H9 (cell line): ENCODE data around the gene CHRNA4. TPM values are rescaled to one million over a fixed set of nuclear protein-coding genes. Genes with fewer than 3 reads are reported as not detected.

Source experiments
- DNase-seq: peaks from one replicate; pipeline ENCODE4 v3.0.0-alpha.2; 2017
- H2AFZ ChIP-seq: one replicate; pipeline ENCODE4 v1.6.1; 2013; ENCODE audit warnings: mild to moderate bottlenecking, low read length, control low read depth, moderate library complexity
- H2AK5ac ChIP-seq: 2 replicates; pipeline ENCODE4 v1.6.1; 2013; ENCODE audit warnings: low read length, control low read depth, mixed read lengths; ENCODE audit not compliant: insufficient read length
- H2BK120ac ChIP-seq: one replicate; pipeline ENCODE4 v1.6.1; 2013; ENCODE audit warnings: low read depth, mild to moderate bottlenecking, low read length, control low read depth, inconsistent platforms; ENCODE audit not compliant: poor library complexity, severe bottlenecking
- H2BK12ac ChIP-seq: 2 replicates; pipeline ENCODE4 v1.6.1; 2013; ENCODE audit warnings: low read length, control low read depth, mixed read lengths, low read depth; ENCODE audit not compliant: insufficient read length
- H2BK15ac ChIP-seq: 2 replicates; pipeline ENCODE4 v1.6.1; 2013; ENCODE audit warnings: low read depth, low read length, control low read depth
- H2BK20ac ChIP-seq: one replicate; pipeline ENCODE4 v1.6.1; 2013; ENCODE audit warnings: low read depth, mild to moderate bottlenecking, low read length, control low read depth, inconsistent platforms; ENCODE audit not compliant: poor library complexity, severe bottlenecking
- H2BK5ac ChIP-seq: 2 replicates; pipeline ENCODE4 v1.6.1; 2013; ENCODE audit warnings: low read length, control low read depth, mixed read lengths; ENCODE audit not compliant: insufficient read length
- H3K14ac ChIP-seq: 2 replicates; pipeline ENCODE4 v1.6.1; 2013; ENCODE audit warnings: low read length, control low read depth; ENCODE audit not compliant: insufficient read depth
- H3K18ac ChIP-seq: 2 replicates; pipeline ENCODE4 v1.6.1; 2013; ENCODE audit warnings: low read depth, mild to moderate bottlenecking, mixed read lengths, low read length, control low read depth; ENCODE audit not compliant: insufficient read length
- H3K23ac ChIP-seq: 2 replicates; pipeline ENCODE4 v1.6.1; 2013; ENCODE audit warnings: low read length, control low read depth, mixed read lengths, low read depth; ENCODE audit not compliant: insufficient read length
- H3K23me2 ChIP-seq: 2 replicates; pipeline ENCODE4 v1.6.1; 2013; ENCODE audit warnings: low read depth, mild to moderate bottlenecking, mixed read lengths, low read length, control low read depth; ENCODE audit not compliant: insufficient read length, poor library complexity, severe bottlenecking
- H3K27ac ChIP-seq: 2 replicates; pipeline ENCODE4 v1.5.1; 2013; ENCODE audit warnings: low read length, control low read depth, mixed read lengths, low read depth; ENCODE audit not compliant: insufficient read length
- H3K27me3 ChIP-seq: 2 replicates; pipeline ENCODE4 v1.6.1; 2013; ENCODE audit warnings: low read length, control low read depth, inconsistent platforms; ENCODE audit not compliant: insufficient read depth
- H3K4ac ChIP-seq: 2 replicates; pipeline ENCODE4 v1.6.1; 2013; ENCODE audit warnings: low read depth, mild to moderate bottlenecking, control low read depth, inconsistent platforms, low read length, moderate library complexity
- H3K4me1 ChIP-seq: 2 replicates; pipeline ENCODE4 v1.6.1; 2013; ENCODE audit warnings: low read length, control low read depth, inconsistent platforms; ENCODE audit not compliant: insufficient read depth
- H3K4me2 ChIP-seq: 2 replicates; pipeline ENCODE4 v1.6.1; 2013; ENCODE audit warnings: low read length, control low read depth, mixed read lengths; ENCODE audit not compliant: insufficient read length, insufficient read depth
- H3K56ac ChIP-seq: 2 replicates; pipeline ENCODE4 v1.6.1; 2013; ENCODE audit warnings: low read depth, mild to moderate bottlenecking, mixed read lengths, low read length, control low read depth; ENCODE audit not compliant: insufficient read length
- H3K79me1 ChIP-seq: 2 replicates; pipeline ENCODE4 v1.6.1; 2013; ENCODE audit warnings: low read depth, mild to moderate bottlenecking, moderate library complexity, low read length, control low read depth, inconsistent platforms; ENCODE audit not compliant: insufficient read depth, poor library complexity, severe bottlenecking
- H3K79me2 ChIP-seq: 2 replicates; pipeline ENCODE4 v1.6.1; 2013; ENCODE audit warnings: low read length, control low read depth, inconsistent platforms; ENCODE audit not compliant: insufficient read depth
- H3K9ac ChIP-seq: 2 replicates; pipeline ENCODE4 v1.6.1; 2013; ENCODE audit warnings: low read length, control low read depth, mixed read lengths; ENCODE audit not compliant: insufficient read length; ENCODE audit errors: extremely low read depth
- H3K9me3 ChIP-seq: one replicate; pipeline ENCODE4 v1.6.1; 2013; ENCODE audit warnings: low read depth, low read length, inconsistent platforms; ENCODE audit not compliant: control insufficient read depth
- H3T11ph ChIP-seq: one replicate; pipeline ENCODE4 v1.6.1; 2013; ENCODE audit warnings: mild to moderate bottlenecking, low read length, control low read depth, inconsistent platforms
- H4K20me1 ChIP-seq: one replicate; pipeline ENCODE4 v1.6.1; 2013; ENCODE audit not compliant: control insufficient read depth, insufficient read length, insufficient read depth
- H4K5ac ChIP-seq: 2 replicates; pipeline ENCODE4 v1.6.1; 2013; ENCODE audit warnings: low read depth, mild to moderate bottlenecking, mixed read lengths, low read length, control low read depth; ENCODE audit not compliant: insufficient read length
- H4K8ac ChIP-seq: replicated peaks from 2 replicates; pipeline ENCODE4 v1.6.1; 2013; ENCODE audit warnings: low read length, control low read depth, mixed read lengths, low read depth; ENCODE audit not compliant: insufficient read length
- H4K91ac ChIP-seq: 2 replicates; pipeline ENCODE4 v1.6.1; 2013; ENCODE audit warnings: low read depth, mild to moderate bottlenecking, moderate library complexity, mixed read lengths, low read length, control low read depth; ENCODE audit not compliant: insufficient read length
- H3K27ac Mint-ChIP-seq, 3 experiments: 2 replicates in 2 of 3; 3 replicates in 1 of 3; pipeline ENCODE4 v1.8.0; 2020 to 2021; ENCODE audit warnings: mixed read lengths in 3 of 3, mild to moderate bottlenecking in 1 of 3, moderate library complexity in 1 of 3
- H3K27me3 Mint-ChIP-seq: 2 replicates; pipeline ENCODE4 v1.8.0; 2021; ENCODE audit warnings: low read depth, mild to moderate bottlenecking, moderate library complexity, mixed read lengths
- H3K36me3 Mint-ChIP-seq, 3 experiments: 2 replicates in 2 of 3; 3 replicates in 1 of 3; pipeline ENCODE4 v1.8.0; 2020 to 2021; ENCODE audit warnings: low read depth in 3 of 3, mixed read lengths in 3 of 3; ENCODE audit not compliant: insufficient read depth in 1 of 3
- H3K4me1 Mint-ChIP-seq, 2 experiments: 2 replicates each; pipeline ENCODE4 v1.8.0; 2020; ENCODE audit warnings: mixed read lengths in 2 of 2
- H3K4me3 Mint-ChIP-seq, 2 experiments: 2 replicates in 1 of 2; 3 replicates in 1 of 2; pipeline ENCODE4 v1.8.0; 2020 to 2021; ENCODE audit warnings: mild to moderate bottlenecking in 2 of 2, mixed read lengths in 2 of 2, moderate library complexity in 1 of 2
- H3K9me3 Mint-ChIP-seq, 2 experiments: 2 replicates in 1 of 2; 3 replicates in 1 of 2; pipeline ENCODE4 v1.8.0; 2020; ENCODE audit warnings: mild to moderate bottlenecking in 2 of 2, mixed read lengths in 2 of 2, moderate library complexity in 1 of 2
- WGBS: extraction: QIAGEN DNeasy Blood & Tissue Kit; methylation state at CpG from one replicate; pipeline ENCODE4 v1.1.7; 2013; ENCODE audit warnings: missing lambda C conversion rate, low lambda C conversion rate, mixed read lengths; ENCODE audit not compliant: insufficient read length; ENCODE audit errors: extremely low coverage; 5-methylcytosine and 5-hydroxymethylcytosine counted together
- total RNA-seq: library from RNA; stranded (reverse); gene quantifications from 2 replicates; pipeline ENCODE4 v1.2.1, GENCODE V29; 2021
- TF ChIP-seq, protein P1 (sequence below): fragments of 200-600 bp; sonication (generic); conservative IDR thresholded peaks from 3 replicates; pipeline ENCODE4 v1.8.0; 2021; ENCODE audit warnings: antibody characterized with exemption, mild to moderate bottlenecking

The CHRNA4 gene
- total RNA-seq, 1 experiment from 2014 or later, result 2.5 TPM

DNA sequence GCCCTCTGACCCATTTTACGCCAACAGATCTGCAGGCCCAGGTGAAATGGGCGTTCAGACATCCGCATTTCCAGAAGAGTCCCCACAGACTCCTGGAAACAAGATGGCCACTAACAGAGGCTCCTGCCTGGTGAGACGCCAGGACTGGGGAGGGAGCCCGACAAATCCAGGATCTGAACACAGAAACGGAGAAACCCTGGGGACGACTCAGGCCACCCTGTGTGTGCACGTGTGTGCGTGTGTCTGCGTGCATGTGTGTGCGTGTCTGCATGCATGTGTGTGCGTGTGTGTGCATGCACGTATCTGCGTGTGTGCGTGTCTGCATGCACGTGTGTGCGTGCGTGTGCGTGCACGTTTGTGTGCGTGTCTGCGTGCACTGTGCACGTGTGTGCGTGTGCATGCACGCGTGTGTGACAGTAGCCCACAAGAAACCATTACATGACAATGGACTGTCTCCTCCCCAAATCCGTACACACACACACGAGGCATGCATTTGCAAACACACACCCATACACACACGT is 24.9 kb downstream of the CHRNA4 start:
- no peak overlapping the region for H3T11ph ChIP-seq
- H3K36me3 Mint-ChIP-seq, result peaks cover 0 to 9% (median 8%) of the 10 kb centered on the region in 3 experiments; a peak in 5 of 7 replicates
- no peak overlapping the region for H3K56ac ChIP-seq
- peaks cover 52% of the 10 kb centered on the region for H3K27me3 Mint-ChIP-seq
- H3K9me3 Mint-ChIP-seq, result peaks cover 6 to 19% of the 10 kb centered on the region in 2 experiments
- no peak overlapping the region for H2AFZ ChIP-seq
- no peak overlapping the region for H3K4me3 Mint-ChIP-seq
- no peak for DNase-seq
- TF ChIP-seq, protein P1, sequence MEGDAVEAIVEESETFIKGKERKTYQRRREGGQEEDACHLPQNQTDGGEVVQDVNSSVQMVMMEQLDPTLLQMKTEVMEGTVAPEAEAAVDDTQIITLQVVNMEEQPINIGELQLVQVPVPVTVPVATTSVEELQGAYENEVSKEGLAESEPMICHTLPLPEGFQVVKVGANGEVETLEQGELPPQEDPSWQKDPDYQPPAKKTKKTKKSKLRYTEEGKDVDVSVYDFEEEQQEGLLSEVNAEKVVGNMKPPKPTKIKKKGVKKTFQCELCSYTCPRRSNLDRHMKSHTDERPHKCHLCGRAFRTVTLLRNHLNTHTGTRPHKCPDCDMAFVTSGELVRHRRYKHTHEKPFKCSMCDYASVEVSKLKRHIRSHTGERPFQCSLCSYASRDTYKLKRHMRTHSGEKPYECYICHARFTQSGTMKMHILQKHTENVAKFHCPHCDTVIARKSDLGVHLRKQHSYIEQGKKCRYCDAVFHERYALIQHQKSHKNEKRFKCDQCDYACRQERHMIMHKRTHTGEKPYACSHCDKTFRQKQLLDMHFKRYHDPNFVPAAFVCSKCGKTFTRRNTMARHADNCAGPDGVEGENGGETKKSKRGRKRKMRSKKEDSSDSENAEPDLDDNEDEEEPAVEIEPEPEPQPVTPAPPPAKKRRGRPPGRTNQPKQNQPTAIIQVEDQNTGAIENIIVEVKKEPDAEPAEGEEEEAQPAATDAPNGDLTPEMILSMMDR, result no peak
- H2AK5ac ChIP-seq, result no peak overlapping the region
- H3K9me3 ChIP-seq, result no peaks in the 10 kb centered on the region
- H3K27ac ChIP-seq, result no peak overlapping the region
- no peak overlapping the region for H4K5ac ChIP-seq
- no peak overlapping the region for H2BK120ac ChIP-seq
- no peaks in the 10 kb centered on the region for H3K79me1 ChIP-seq
- H3K23ac ChIP-seq, result peak overlapping the region; percentile 98
- no peak overlapping the region for H3K18ac ChIP-seq
- H2BK5ac ChIP-seq, result no peak overlapping the region
- no CpG with 5 or more reads among the region's 29 CpGs for WGBS
- no peak overlapping the region for H2BK20ac ChIP-seq
- no peak overlapping the region for H2BK15ac ChIP-seq
- no peaks in the 10 kb centered on the region for H3K23me2 ChIP-seq
- H3K79me2 ChIP-seq, result no peaks in the 10 kb centered on the region; the same call in 1 of the 2 replicates
- no peak overlapping the region for H4K8ac ChIP-seq
- H3K4ac ChIP-seq, result no peak overlapping the region
- H3K9ac ChIP-seq, result no peak overlapping the region
- no peaks in the 10 kb centered on the region for H4K20me1 ChIP-seq
- no peak overlapping the region for H2BK12ac ChIP-seq
- no peak overlapping the region for H3K14ac ChIP-seq
- no peaks in the 10 kb centered on the region for H3K4me1 ChIP-seq
- H4K91ac ChIP-seq, result no peak overlapping the region
- no peak overlapping the region for H3K27ac Mint-ChIP-seq
- H3K4me1 Mint-ChIP-seq, result 0 out of 4 replicates have a peak, but pooled peaks cover 0 to 3% of the 10 kb centered on the region in 2 experiments
- H3K27me3 ChIP-seq, result no peaks in the 10 kb centered on the region
- H3K4me2 ChIP-seq, result no peak overlapping the region
